ENCODE data around the gene ATE1. TPM values are rescaled to one million over a fixed set of nuclear protein-coding genes. Genes with fewer than 3 reads are reported as not detected.

The ATE1 gene
- total RNA-seq, 2 donors from 2014 or later: 31.0 to 62.0 TPM

GRCh38 chr10:121813211-121813815, 114.5 kb downstream of the ATE1 start:
- Histone ChIP-seq H3K9me3 (no peaks in the 10 kb centered on the region), H3K4me1 (no peaks in the 10 kb centered on the region), H3K4me3 (no peak overlapping the region), H3K36me3 (no peaks in the 10 kb centered on the region), H3K27ac (no peak overlapping the region), H3K27me3 (no peaks in the 10 kb centered on the region)
- TF ChIP-seq CTCF (IDR thresholded peaks at IDR 0.05): no peak
- no peak for DNase-seq (ENCODE audit: low spot score)

GRCh38 chr10:121812031-121812430, 115.8 kb downstream of the ATE1 start:
- Histone ChIP-seq H3K4me3 (no peak overlapping the region), H3K36me3 (no peaks in the 10 kb centered on the region), H3K27me3 (no peaks in the 10 kb centered on the region), H3K9me3 (no peaks in the 10 kb centered on the region), H3K4me1 (no peaks in the 10 kb centered on the region), H3K27ac (no peak overlapping the region)
- TF ChIP-seq CTCF (IDR thresholded peaks at IDR 0.05): no peak
- no peak for DNase-seq (ENCODE audit: low spot score)

GRCh38 chr10:121811386-121811785, 116.4 kb downstream of the ATE1 start:
- Histone ChIP-seq H3K9me3 (no peaks in the 10 kb centered on the region), H3K27ac (no peak overlapping the region), H3K4me1 (no peaks in the 10 kb centered on the region), H3K4me3 (no peak overlapping the region), H3K27me3 (no peaks in the 10 kb centered on the region), H3K36me3 (no peaks in the 10 kb centered on the region)
- no peak for DNase-seq (ENCODE audit: low spot score)
- no peak for TF ChIP-seq CTCF (IDR thresholded peaks at IDR 0.05)

- TF ChIP-seq CTCF (IDR thresholded peaks at IDR 0.05): no peak
- Histone ChIP-seq H3K4me3 (no peak overlapping the region), H3K27ac (no peak overlapping the region), H3K9me3 (no peaks in the 10 kb centered on the region), H3K36me3 (no peaks in the 10 kb centered on the region), H3K27me3 (no peaks in the 10 kb centered on the region), H3K4me1 (no peaks in the 10 kb centered on the region)
- DNase-seq (ENCODE audit: low spot score): no peak
Measured at GRCh38 chr10:121808835-121809234, 119.0 kb downstream of the ATE1 start.

GRCh38 chr10:121804460-121804859, 123.4 kb downstream of the ATE1 start:
- Histone ChIP-seq H3K27ac (no peak overlapping the region), H3K9me3 (no peaks in the 10 kb centered on the region), H3K36me3 (no peaks in the 10 kb centered on the region), H3K4me1 (peaks cover 0 to 6% of the 10 kb centered on the region in 2 donors), H3K27me3 (no peaks in the 10 kb centered on the region), H3K4me3 (no peak overlapping the region)
- no peak for DNase-seq (ENCODE audit: low spot score)
- no peak for TF ChIP-seq CTCF (IDR thresholded peaks at IDR 0.05)

- Histone ChIP-seq H3K36me3 (no peaks in the 10 kb centered on the region), H3K27ac (no peak overlapping the region), H3K9me3 (no peaks in the 10 kb centered on the region), H3K4me1 (peaks cover 0 to 6% of the 10 kb centered on the region in 2 donors), H3K27me3 (no peaks in the 10 kb centered on the region), H3K4me3 (no peak overlapping the region)
- DNase-seq (ENCODE audit: low spot score): no peak
- no peak for TF ChIP-seq CTCF (IDR thresholded peaks at IDR 0.05)
Measured at GRCh38 chr10:121803611-121804010, 124.2 kb downstream of the ATE1 start.

Data from right atrium auricular region (tissue), 2 donors.